ENCODE measurements around the gene WNT7A.

Gene WNT7A

DNA sequence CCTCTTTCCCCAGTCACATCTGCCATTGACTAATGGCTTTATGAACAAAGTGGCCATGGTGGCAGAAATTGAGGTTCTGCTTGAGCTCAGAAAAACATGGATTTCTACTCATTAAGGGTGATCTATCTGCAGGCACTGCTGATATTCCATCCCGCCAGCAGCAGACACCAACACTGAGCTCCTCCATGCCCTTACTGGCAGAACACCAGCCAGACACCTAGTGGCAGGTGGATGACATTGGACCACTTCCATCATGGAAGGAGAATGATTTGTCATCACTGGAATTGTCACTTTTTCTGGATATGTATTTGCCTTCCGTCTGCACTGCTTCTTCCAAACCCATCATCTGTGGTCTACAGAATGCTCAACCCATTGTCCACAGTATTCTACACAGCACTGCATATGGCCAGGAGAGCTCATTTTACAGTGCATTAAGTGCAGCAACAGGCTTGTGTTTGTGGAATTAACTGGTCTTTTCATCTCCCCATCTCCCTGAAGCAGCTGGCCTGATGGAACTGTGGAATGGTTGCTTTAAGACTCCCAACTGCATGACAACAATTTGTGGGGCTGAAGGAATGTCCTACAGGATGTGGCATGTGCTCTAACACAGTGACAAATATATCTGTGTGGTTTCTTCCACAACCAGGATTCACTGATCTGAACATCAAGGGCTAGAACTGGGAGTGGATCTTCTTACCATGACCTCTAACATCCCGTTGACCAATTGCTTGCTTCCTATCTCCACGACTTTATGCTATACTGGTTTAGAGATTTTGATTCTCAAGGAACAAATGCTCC, 103.4 kb downstream of the WNT7A start:
- no peak overlapping the region for H3K4me3 ChIP-seq (ENCODE audit: low read depth, low read length)
- TF ChIP-seq, protein P1, sequence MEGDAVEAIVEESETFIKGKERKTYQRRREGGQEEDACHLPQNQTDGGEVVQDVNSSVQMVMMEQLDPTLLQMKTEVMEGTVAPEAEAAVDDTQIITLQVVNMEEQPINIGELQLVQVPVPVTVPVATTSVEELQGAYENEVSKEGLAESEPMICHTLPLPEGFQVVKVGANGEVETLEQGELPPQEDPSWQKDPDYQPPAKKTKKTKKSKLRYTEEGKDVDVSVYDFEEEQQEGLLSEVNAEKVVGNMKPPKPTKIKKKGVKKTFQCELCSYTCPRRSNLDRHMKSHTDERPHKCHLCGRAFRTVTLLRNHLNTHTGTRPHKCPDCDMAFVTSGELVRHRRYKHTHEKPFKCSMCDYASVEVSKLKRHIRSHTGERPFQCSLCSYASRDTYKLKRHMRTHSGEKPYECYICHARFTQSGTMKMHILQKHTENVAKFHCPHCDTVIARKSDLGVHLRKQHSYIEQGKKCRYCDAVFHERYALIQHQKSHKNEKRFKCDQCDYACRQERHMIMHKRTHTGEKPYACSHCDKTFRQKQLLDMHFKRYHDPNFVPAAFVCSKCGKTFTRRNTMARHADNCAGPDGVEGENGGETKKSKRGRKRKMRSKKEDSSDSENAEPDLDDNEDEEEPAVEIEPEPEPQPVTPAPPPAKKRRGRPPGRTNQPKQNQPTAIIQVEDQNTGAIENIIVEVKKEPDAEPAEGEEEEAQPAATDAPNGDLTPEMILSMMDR (IDR thresholded peaks at IDR 0.05; ENCODE audit: insufficient read depth, low read depth, low read length, missing control alignments): no peak
- no peak for DNase-seq (ENCODE audit: low read depth)

DNA sequence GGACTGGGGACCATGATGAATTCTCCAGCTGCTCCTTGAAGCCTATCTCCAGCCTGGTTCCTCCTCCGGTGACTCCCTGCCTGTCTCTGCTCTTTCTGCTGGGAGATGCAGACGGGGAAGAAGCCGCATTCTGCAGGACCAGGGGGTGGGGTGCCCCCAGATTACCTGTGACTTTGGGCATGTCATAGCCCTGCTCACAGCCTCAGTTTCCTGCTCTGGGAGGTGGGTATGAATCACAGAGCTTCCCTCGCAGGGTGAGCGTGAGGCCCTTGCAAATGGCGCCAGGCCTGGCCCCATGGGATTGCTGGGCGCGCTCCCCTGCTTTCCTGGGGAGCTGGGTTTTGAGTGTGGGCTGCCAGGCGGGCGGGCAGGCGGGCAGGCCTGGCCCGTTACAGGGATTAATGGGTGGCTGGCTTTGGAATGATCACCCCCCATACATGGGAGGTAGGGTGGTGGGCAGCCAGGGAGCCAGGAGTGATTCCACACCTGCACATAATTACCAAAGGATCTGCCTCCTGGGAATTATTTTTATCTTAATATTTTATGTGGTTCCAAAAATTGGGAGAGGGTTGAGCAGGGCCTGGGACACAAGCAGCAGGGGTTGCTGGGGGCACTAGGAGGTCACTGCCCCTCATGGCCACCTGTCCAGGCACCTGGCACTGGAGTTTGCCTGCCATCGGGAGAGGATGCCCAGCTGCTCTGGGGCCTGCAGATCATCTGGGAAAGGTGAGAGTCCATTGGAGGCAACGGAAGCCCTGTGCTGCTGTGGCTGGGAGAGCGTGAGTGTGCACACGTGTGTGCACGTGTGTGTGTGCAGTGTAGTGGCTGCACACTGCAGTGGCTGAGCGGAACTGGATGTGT, 106.8 kb downstream of the WNT7A start:
- H3K4me3 ChIP-seq (ENCODE audit: low read depth, low read length): no peak overlapping the region
- TF ChIP-seq, protein P1 (IDR thresholded peaks at IDR 0.05; ENCODE audit: insufficient read depth, low read depth, low read length, missing control alignments): no peak
- DNase-seq (ENCODE audit: low read depth): no peak

DNA sequence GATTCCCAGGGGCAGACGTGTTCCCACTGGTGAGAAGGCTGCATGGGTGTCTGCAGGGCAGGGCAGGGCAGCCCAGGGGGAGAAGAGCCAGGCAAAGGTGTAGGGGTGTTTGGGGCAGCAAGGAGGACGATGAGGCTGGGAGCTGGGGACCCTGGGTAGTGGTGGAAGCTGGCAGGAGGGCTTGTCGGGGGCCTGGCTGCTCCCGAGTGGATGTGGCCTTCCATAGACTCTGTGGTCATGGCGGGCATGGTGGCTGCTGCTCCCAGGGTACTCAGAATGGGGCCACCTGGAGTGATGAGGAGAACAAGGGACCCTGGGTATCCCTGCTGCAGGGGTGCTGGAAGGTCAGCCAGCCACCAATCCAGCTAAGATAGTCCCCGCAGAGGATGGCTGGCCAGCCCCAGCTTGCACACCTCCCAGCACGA, 107.5 kb downstream of the WNT7A start:
- TF ChIP-seq, protein P1 (IDR thresholded peaks at IDR 0.05; ENCODE audit: insufficient read depth, low read depth, low read length, missing control alignments): no peak
- no peak for DNase-seq (ENCODE audit: low read depth)
- no peak overlapping the region for H3K4me3 ChIP-seq (ENCODE audit: low read depth, low read length)

DNA sequence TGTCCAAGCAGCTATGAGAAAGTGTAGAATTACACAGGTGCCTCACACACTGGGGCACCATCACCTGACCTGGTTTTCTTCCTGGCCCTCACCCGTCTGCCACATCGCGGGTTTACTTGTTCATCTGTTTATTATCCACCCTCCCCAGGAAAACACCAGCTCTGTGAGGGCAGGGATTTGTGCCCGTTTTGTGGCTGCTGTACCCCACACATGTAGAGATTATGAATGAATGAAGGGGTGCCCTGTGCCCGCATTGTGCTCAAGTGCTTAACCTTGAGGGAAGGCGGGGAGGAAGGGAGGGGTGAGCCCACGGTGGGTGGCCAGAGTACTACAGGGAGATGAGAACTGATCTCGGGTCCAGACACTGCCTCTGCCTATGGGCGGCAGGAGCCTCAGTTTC, 108.4 kb downstream of the WNT7A start:
- DNase-seq (ENCODE audit: low read depth): no peak
- H3K4me3 ChIP-seq (ENCODE audit: low read depth, low read length): no peak overlapping the region
- TF ChIP-seq, protein P1 (IDR thresholded peaks at IDR 0.05; ENCODE audit: insufficient read depth, low read depth, low read length, missing control alignments): no peak

DNA sequence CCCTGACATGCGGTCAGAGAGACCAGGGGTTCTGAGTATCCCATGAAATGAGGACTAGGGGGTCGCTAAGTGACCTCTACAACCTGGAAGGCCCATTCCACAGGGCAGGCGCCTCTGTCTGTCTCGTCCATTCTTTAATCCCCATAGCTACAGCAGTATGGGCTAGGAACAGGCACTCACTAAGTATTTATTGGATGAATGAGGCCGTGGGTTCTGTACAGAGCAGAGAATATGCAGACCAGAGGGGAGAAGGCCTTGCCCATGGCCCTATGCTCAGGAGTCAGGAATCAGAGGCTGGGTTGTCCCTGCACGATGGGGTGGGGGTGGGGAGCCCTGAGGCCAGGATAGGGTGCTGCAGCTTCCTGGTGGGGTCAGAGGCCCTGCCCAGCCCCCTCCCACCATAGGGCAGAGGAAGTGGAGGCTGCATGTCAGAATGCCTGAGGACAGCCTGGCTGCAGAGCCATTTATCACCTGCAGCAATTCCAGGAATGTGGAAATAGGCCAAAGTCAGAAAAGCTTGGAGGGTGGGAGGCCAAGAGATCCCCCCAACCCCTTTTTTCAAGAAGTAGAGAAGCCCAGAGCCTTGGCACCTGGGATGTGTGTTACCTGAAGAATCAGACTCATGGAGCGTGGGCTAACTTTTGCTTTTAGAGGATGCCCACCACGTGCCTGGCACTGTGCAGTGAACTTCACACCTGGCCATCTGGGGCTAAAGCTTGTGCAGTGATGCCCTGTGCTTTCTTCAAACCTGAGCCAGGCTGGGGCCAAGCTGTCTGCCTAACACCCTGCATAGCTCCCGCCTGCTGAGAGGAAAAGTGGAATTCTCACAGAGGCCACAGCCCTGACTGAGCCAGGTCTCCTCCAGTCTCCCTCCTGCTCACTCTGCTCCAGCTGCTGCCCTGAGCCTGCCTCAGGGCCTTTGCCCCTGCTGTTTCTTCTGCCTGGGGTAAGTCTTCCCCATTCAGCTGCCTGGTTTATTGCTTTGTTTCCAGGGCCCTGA, 109.4 kb downstream of the WNT7A start:
- DNase-seq (ENCODE audit: low read depth): no peak
- TF ChIP-seq, protein P1 (IDR thresholded peaks at IDR 0.05; ENCODE audit: insufficient read depth, low read depth, low read length, missing control alignments): no peak

DNA sequence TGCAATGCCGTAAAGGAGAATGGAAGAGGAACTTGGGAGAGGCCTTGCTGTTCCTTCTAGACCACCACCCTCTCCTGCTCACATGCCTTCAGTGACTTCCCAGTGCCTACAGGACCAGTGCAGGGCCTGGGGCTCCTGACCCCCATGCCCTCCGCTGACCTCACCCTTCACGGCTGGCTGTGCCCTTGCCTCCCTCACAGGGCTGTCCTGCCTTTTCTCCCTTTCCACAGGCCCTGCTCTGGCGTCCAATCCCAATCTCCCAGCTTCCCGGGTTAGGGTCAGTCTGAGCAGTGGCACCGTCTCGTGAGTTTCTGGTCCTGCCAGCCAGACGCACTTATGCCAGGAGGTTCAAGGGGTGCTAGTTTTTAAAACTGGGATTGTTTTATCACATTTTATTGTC, 110.4 kb downstream of the WNT7A start:
- no peak for DNase-seq (ENCODE audit: low read depth)
- no peak overlapping the region for H3K4me3 ChIP-seq (ENCODE audit: low read depth, low read length)
- TF ChIP-seq, protein P1 (IDR thresholded peaks at IDR 0.05; ENCODE audit: insufficient read depth, low read depth, low read length, missing control alignments): no peak

More for the DNA sequence above, 109.4 kb downstream of the WNT7A start:
- no peak overlapping the region for H3K4me3 ChIP-seq (ENCODE audit: low read depth, low read length)
